K562 (cell line): ENCODE measurements around the gene PRPSAP1. TPM values are rescaled to one million over a fixed set of nuclear protein-coding genes. Genes with fewer than 3 reads are reported as not detected.

Experiments
- ATF7 ChIP-seq: fragments of 450-650 bp; IDR thresholded peaks from 2 replicates; pipeline ENCODE4 v1.7.1; 2014; ENCODE audit warnings: mild to moderate bottlenecking, moderate library complexity
- BRD4 ChIP-seq: fragments of 200-600 bp; sonication (generic); IDR thresholded peaks from 2 replicates; pipeline ENCODE4 v1.6.1; 2017; ENCODE audit warnings: inconsistent platforms
- CBFA2T2 ChIP-seq: fragments of 450-650 bp; conservative IDR thresholded peaks from 2 replicates; pipeline ENCODE4 v1.6.1; 2017; ENCODE audit warnings: mild to moderate bottlenecking
- HEY1 ChIP-seq: fragments of 250-450 bp; sonication (Bioruptor Pico); IDR thresholded peaks from 2 replicates; pipeline ENCODE4 v1.5.0; 2020; ENCODE audit warnings: mild to moderate bottlenecking, moderate library complexity, borderline replicate concordance
- IFI16 ChIP-seq: fragments of 250-450 bp; sonication (Bioruptor Pico); IDR thresholded peaks from 2 replicates; pipeline ENCODE4 v2.1.2; 2022; ENCODE audit warnings: mild to moderate bottlenecking, inconsistent platforms
- KDM1A ChIP-seq, 2 experiments: fragments of 450-650 bp; IDR thresholded peaks; 2 replicates each; pipeline ENCODE4 v1.6.1; 2016; ENCODE audit warnings: mild to moderate bottlenecking in 2 of 2
- KHSRP ChIP-seq: fragments of 450-650 bp; IDR thresholded peaks from 2 replicates; pipeline ENCODE4 v1.6.1; 2017
- NFE2 ChIP-seq: IDR thresholded peaks from 2 replicates; pipeline ENCODE4 v1.6.1; 2014; ENCODE audit warnings: antibody characterized with exemption, low read depth
- NR2C1 ChIP-seq, 2 experiments: fragments of 450-650 bp; IDR thresholded peaks; 2 replicates each; pipeline ENCODE4 v1.6.1; 2017; ENCODE audit warnings: mild to moderate bottlenecking in 2 of 2, antibody characterized with exemption in 1 of 2, inconsistent platforms in 1 of 2, missing compliant biosample characterization in 1 of 2, missing genetic modification characterization in 1 of 2
- SNRNP70 ChIP-seq: fragments of 200-400 bp; formaldehyde crosslinking; optimal IDR thresholded peaks from 2 replicates; pipeline ENCODE3; 2017; ENCODE audit warnings: low read depth, low read length
- U2AF1 ChIP-seq: fragments of 200-400 bp; formaldehyde crosslinking; optimal IDR thresholded peaks from 2 replicates; pipeline ENCODE3; 2017; ENCODE audit warnings: mild to moderate bottlenecking, low read depth, low read length, moderate library complexity
- XRCC3 ChIP-seq: fragments of 450-650 bp; IDR thresholded peaks from 2 replicates; pipeline ENCODE4 v1.6.1; 2017; ENCODE audit warnings: mild to moderate bottlenecking, moderate library complexity
- XRCC5 ChIP-seq: fragments of 200-400 bp; formaldehyde crosslinking; IDR thresholded peaks from 2 replicates; pipeline ENCODE4 v1.6.1; 2017; ENCODE audit warnings: low read depth, mild to moderate bottlenecking, low read length
- ZNF79 ChIP-seq: fragments of 250-450 bp; sonication (Bioruptor Pico); IDR thresholded peaks from 2 replicates; pipeline ENCODE4 v1.4.0; 2020; ENCODE audit warnings: low read depth, mild to moderate bottlenecking, moderate library complexity
- polyA plus RNA-seq, 8 experiments: library from polyadenylated mRNA; depleted of rRNA in 4 of 8; stranded (reverse) in 5 of 8; unstranded in 3 of 8; fragments of >200 nt; fragmentation: Nextera tagmentation in 2 of 8; fragmentation: Illumina TruSeq in 1 of 8; extraction: Ambion mirVana in 2 of 8; extraction: Trizol in 1 of 8; gene quantifications; 2 replicates each; pipeline versions ENCODE4 v1.2.1 to v1.2.3, GENCODE V29; 2011 to 2014; ENCODE audit warnings: inconsistent platforms in 1 of 8, missing spikeins in 1 of 8
- total RNA-seq, 7 experiments: library from RNA; depleted of rRNA in 6 of 7; stranded (reverse); fragments of >200 nt in 6 of 7; fragmentation: Illumina TruSeq in 2 of 7; extraction: Trizol in 2 of 7; gene quantifications; 2 replicates each; pipeline versions ENCODE4 v1.2.1 to v1.2.3, GENCODE V29; 2011 to 2021; ENCODE audit warnings: low replicate concordance in 1 of 7
- TF ChIP-seq, protein P1 (sequence below): fragments of 250-450 bp; sonication (Bioruptor Pico); IDR thresholded peaks from 2 replicates; pipeline ENCODE4 v1.5.0; 2022; ENCODE audit warnings: mild to moderate bottlenecking
- TF ChIP-seq, protein P2 (sequence below): fragments of 450-650 bp; IDR thresholded peaks from 2 replicates; pipeline ENCODE4 v1.6.1; 2016; ENCODE audit warnings: mild to moderate bottlenecking
- TF ChIP-seq, protein P3 (sequence below): IDR thresholded peaks from 2 replicates; pipeline ENCODE4 v1.6.1; 2011; ENCODE audit not compliant: insufficient read length; ENCODE audit errors: extremely low read depth
- TF ChIP-seq, protein P4 (sequence below): fragments of 250-450 bp; sonication (Bioruptor Pico); IDR thresholded peaks from 2 replicates; pipeline ENCODE4 v1.5.0; 2021
- TF ChIP-seq, protein P5 (sequence below), 2 experiments: IDR thresholded peaks; 2 replicates each; pipeline ENCODE4 v1.6.1; 2012; ENCODE audit warnings: improper control_type of control experiment in 2 of 2, low read depth in 2 of 2, low read length in 2 of 2, borderline replicate concordance in 1 of 2

Gene PRPSAP1
- total and polyA plus RNA-seq, 9 of the 15 experiments (the other 6 are each of a cell fraction or from before 2014, with no cell fraction given): 21.9 to 77.1 (median 40.8) TPM

DNA sequence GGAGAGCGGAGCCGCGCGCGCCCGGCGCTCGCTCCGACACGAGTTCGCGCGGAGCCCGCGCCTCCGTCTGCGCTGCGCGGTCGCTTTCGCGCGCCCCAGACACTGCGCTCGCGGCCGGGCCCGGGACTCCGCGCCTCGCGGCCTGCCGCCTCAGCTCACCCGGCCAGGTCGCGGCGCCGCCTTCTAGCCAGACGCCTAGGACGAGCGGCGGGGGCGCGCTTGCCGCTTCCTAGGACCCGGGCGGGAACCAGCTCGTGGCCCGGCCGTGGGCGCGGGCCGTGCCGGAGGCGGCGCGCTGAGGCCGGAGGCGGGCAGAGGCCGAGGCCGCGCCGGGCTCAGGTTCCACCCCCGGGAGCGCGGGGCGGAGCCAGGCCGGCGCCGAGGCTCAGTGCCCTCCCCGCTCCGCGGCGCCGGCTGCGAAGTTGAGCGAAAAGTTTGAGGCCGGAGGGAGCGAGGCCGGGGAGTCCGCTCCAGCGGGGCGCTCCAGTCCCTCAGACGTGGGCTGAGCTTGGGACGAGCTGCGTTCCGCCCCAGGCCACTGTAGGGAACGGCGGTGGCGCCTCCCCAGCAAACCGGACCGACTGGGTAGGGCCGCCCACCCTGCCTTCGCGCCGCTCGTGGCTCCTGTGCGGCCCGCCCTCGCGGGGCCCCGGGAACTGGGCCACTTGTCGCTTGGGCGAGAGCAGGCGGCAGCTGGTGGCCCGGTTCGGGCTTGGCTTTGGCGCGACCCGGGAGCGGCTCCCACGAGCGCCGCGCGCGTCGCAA is 30.7 kb upstream of the PRPSAP1 start, which contains the start of gene SPHK1 (continued):
- TF ChIP-seq, protein P1, sequence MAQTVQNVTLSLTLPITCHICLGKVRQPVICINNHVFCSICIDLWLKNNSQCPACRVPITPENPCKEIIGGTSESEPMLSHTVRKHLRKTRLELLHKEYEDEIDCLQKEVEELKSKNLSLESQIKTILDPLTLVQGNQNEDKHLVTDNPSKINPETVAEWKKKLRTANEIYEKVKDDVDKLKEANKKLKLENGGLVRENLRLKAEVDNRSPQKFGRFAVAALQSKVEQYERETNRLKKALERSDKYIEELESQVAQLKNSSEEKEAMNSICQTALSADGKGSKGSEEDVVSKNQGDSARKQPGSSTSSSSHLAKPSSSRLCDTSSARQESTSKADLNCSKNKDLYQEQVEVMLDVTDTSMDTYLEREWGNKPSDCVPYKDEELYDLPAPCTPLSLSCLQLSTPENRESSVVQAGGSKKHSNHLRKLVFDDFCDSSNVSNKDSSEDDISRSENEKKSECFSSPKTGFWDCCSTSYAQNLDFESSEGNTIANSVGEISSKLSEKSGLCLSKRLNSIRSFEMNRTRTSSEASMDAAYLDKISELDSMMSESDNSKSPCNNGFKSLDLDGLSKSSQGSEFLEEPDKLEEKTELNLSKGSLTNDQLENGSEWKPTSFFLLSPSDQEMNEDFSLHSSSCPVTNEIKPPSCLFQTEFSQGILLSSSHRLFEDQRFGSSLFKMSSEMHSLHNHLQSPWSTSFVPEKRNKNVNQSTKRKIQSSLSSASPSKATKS: no peak
- TF ChIP-seq XRCC5 (no peak), KHSRP (no peak), ATF7 (no peak), CBFA2T2 (no peak), XRCC3 (no peak), HEY1 (CRISPR knock-in tag) (no peak), SNRNP70 (no peak), ZNF79 (no peak), NR2C1 (IDR thresholded peaks at IDR 0.05) (no peak), NR2C1 (tag; IDR thresholded peaks at IDR 0.05) (no peak), U2AF1 (no peak), KDM1A (IDR thresholded peaks at IDR 0.05) (no peak), BRD4 (no peak), IFI16 (CRISPR knock-in tag) (no peak), NFE2 (no peak)
- TF ChIP-seq, protein P2, sequence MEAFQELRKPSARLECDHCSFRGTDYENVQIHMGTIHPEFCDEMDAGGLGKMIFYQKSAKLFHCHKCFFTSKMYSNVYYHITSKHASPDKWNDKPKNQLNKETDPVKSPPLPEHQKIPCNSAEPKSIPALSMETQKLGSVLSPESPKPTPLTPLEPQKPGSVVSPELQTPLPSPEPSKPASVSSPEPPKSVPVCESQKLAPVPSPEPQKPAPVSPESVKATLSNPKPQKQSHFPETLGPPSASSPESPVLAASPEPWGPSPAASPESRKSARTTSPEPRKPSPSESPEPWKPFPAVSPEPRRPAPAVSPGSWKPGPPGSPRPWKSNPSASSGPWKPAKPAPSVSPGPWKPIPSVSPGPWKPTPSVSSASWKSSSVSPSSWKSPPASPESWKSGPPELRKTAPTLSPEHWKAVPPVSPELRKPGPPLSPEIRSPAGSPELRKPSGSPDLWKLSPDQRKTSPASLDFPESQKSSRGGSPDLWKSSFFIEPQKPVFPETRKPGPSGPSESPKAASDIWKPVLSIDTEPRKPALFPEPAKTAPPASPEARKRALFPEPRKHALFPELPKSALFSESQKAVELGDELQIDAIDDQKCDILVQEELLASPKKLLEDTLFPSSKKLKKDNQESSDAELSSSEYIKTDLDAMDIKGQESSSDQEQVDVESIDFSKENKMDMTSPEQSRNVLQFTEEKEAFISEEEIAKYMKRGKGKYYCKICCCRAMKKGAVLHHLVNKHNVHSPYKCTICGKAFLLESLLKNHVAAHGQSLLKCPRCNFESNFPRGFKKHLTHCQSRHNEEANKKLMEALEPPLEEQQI: no peak
- TF ChIP-seq, protein P3, sequence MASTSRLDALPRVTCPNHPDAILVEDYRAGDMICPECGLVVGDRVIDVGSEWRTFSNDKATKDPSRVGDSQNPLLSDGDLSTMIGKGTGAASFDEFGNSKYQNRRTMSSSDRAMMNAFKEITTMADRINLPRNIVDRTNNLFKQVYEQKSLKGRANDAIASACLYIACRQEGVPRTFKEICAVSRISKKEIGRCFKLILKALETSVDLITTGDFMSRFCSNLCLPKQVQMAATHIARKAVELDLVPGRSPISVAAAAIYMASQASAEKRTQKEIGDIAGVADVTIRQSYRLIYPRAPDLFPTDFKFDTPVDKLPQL: no peak
- TF ChIP-seq, protein P4, sequence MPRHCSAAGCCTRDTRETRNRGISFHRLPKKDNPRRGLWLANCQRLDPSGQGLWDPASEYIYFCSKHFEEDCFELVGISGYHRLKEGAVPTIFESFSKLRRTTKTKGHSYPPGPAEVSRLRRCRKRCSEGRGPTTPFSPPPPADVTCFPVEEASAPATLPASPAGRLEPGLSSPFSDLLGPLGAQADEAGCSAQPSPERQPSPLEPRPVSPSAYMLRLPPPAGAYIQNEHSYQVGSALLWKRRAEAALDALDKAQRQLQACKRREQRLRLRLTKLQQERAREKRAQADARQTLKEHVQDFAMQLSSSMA (CRISPR knock-in tag): no peak
- TF ChIP-seq, protein P5, sequence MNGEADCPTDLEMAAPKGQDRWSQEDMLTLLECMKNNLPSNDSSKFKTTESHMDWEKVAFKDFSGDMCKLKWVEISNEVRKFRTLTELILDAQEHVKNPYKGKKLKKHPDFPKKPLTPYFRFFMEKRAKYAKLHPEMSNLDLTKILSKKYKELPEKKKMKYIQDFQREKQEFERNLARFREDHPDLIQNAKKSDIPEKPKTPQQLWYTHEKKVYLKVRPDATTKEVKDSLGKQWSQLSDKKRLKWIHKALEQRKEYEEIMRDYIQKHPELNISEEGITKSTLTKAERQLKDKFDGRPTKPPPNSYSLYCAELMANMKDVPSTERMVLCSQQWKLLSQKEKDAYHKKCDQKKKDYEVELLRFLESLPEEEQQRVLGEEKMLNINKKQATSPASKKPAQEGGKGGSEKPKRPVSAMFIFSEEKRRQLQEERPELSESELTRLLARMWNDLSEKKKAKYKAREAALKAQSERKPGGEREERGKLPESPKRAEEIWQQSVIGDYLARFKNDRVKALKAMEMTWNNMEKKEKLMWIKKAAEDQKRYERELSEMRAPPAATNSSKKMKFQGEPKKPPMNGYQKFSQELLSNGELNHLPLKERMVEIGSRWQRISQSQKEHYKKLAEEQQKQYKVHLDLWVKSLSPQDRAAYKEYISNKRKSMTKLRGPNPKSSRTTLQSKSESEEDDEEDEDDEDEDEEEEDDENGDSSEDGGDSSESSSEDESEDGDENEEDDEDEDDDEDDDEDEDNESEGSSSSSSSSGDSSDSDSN (IDR thresholded peaks at IDR 0.05; ENCODE audit: borderline replicate concordance in 1 of 2, low read depth in 2 of 2, low read length in 2 of 2): peak; percentile 32 to 80
